Caki2 (cell line): ENCODE measurements around the gene SLC38A3. TPM values are rescaled to one million over a fixed set of nuclear protein-coding genes. Genes with fewer than 3 reads are reported as not detected.

Experiments used
- DNase-seq: peaks from one replicate; pipeline ENCODE4 v3.0.0-alpha.2; 2015; ENCODE audit warnings: low read depth
- in situ Hi-C: cut with HindIII; loops from 2 replicates; pipeline ENCODE4 v1.10.0; 2016; ENCODE audit warnings: low sequenced_read_pairs, low pct_unique_long_range_greater_than_20kb, mixed read lengths
- total RNA-seq: library from RNA; depleted of rRNA; stranded (reverse); fragments of >200 nt; shearing (Covaris generic); gene quantifications from 2 replicates; pipeline ENCODE4 v1.2.3, GENCODE V29; 2014; ENCODE audit warnings: low replicate concordance; rRNA removed

The SLC38A3 gene
- total RNA-seq, 1 experiment from 2014 or later: not detected

DNA sequence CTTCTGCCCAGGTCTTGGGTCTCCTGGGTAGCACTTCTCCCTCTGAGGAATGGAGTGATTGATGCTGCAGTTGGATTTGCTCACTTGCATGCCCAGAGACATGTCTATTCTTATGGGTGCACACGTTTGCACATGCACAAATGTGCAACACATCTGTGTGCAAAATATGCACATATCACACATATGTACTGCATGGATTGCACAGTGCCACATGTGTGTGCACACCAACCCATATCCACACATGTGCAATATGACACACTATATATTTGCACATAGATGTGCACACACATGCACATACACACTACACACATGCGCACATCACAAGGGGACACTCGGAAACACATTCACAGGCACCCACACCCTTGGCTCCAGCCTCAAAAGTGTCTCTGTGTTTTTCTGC lies 63.2 kb downstream of the SLC38A3 start:
- DNase-seq: no peak
- in situ Hi-C loops: no loop called here

GRCh38 chr3:50268703-50269451 lies 63.8 kb downstream of the SLC38A3 start, which contains the start of gene SEMA3B:
SEMA3B (plus strand) TSS chr3:50269147; CDS start chr3:50269241, 94 bp downstream.
- in situ Hi-C loops: no loop called here
- peak; percentile 97 for DNase-seq

- in situ Hi-C loops: no loop called here
- DNase-seq: no peak
These were observed 64.4 kb downstream of the SLC38A3 start for GRCh38 chr3:50269460-50269859.

GRCh38 chr3:50269977-50270413 lies 64.9 kb downstream of the SLC38A3 start:
- in situ Hi-C loops: no loop called here

DNA sequence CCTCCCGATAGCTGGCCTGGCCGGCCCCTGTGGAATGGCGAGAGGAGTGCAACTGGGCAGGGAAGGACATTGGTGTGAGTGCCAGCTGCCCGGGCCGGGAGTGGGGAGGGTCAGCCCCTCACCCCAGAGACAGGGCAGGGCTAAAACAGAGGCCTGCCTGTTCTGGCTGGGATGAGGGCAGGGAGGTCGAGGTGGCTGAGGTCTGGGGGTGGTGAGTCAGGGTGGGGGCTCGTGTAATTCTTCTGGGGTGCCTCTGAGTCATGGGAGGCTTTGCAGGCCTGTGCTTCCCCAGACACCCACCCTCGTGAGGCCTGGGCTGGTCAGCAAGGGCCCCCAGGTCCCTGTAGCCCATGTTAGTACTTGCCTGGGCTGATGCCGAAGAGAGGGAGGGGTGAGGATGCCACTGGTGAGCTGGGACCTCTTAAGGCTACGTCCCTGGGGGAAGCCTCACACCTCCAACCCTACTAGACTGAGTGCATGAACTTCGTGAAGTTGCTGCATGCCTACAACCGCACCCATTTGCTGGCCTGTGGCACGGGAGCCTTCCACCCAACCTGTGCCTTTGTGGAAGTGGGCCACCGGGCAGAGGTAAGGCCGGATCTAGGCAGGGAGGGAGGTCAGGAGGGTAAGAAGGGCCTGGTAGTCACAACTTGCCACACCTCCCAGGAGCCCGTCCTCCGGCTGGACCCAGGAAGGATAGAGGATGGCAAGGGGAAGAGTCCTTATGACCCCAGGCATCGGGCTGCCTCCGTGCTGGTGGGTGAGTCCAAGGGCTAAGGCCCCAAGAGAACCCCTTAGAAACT lies 65.6 kb downstream of the SLC38A3 start:
- in situ Hi-C loops: no loop called here
- no peak for DNase-seq

More at GRCh38 chr3:50269977-50270413, 64.9 kb downstream of the SLC38A3 start:
- DNase-seq: no peak

Other genes starting within 250 kb of the SLC38A3 start
- gene RBM5, start 116.4 kb upstream of the SLC38A3 start, total RNA-seq: 42.3 and 44.1 TPM in 2 replicates
- 33.5 and 36.1 TPM in 2 replicates for gene SEMA3F, start 49.9 kb upstream of the SLC38A3 start, total RNA-seq
- gene GNAT1, start 13.7 kb upstream of the SLC38A3 start, total RNA-seq: not detected in 2 replicates
- 100 and 121 TPM in 2 replicates for gene GNAI2, start 30.9 kb downstream of the SLC38A3 start, total RNA-seq
- 99.9 and 105 TPM in 2 replicates for gene SEMA3B, start 63.9 kb downstream of the SLC38A3 start, total RNA-seq
- gene LSMEM2, start 73.8 kb downstream of the SLC38A3 start, total RNA-seq: not detected in 2 replicates
- gene IFRD2, start 87.2 kb downstream of the SLC38A3 start, total RNA-seq: 69.5 and 114 TPM in 2 replicates
- gene HYAL3, start 94.1 kb downstream of the SLC38A3 start, total RNA-seq: 2.8 and 3.1 TPM in 2 replicates
- 8.3 and 12.7 TPM in 2 replicates for gene NAA80, start 94.1 kb downstream of the SLC38A3 start, total RNA-seq
- 1.2 TPM in 1 of 2 replicates, not detected in the other for gene HYAL1, start 98.3 kb downstream of the SLC38A3 start, total RNA-seq
- gene HYAL2, start 117.5 kb downstream of the SLC38A3 start, total RNA-seq: 61.4 and 92.2 TPM in 2 replicates
- gene TUSC2, start 123.0 kb downstream of the SLC38A3 start, total RNA-seq: 13.7 and 19.0 TPM in 2 replicates
- 37.1 and 38.8 TPM in 2 replicates for gene RASSF1, start 135.6 kb downstream of the SLC38A3 start, total RNA-seq
- 3.3 and 10.8 TPM in 2 replicates for gene ZMYND10, start 140.5 kb downstream of the SLC38A3 start, total RNA-seq
- gene NPRL2, start 145.5 kb downstream of the SLC38A3 start, total RNA-seq: 19.8 and 26.0 TPM in 2 replicates
- gene CYB561D2, start 145.6 kb downstream of the SLC38A3 start, total RNA-seq: 21.7 and 42.8 TPM in 2 replicates
- 33.9 and 59.0 TPM in 2 replicates for gene TMEM115, start 154.2 kb downstream of the SLC38A3 start, total RNA-seq